ENCODE data around the gene AICDA.

DNA sequence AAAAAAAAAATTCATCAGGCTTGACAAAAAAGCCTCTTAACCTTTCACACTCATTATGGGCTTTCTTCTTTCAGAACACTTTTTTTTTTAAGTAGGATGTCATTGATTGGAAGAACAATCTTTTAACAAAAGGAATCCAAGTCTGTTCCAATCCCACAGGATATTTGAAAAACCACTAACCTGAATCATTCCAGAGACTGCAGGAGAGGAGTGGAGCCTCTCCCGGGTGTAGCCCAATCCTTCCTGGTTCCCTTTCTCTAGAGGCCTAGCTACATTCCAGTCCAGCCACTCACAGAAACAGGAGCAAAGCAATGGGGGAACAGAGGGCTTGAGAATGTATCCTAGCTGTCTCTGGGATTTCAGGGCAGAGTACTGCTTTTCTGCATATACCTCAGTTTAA lies 45.7 kb upstream of the AICDA start:
- no peak for TF ChIP-seq GATA2 (IDR thresholded peaks at IDR 0.05; ENCODE audit: low read depth, low read length)
- TF ChIP-seq GATA3 (IDR thresholded peaks at IDR 0.05; ENCODE audit: low read depth, low read length) = no peak
